GM18498 (cell line): ENCODE data around the gene SLC5A10.

Experiments used
- ATAC-seq: cut with Tn5 transposase; IDR thresholded peaks from one replicate; pipeline ENCODE4 v1.9.1; 2021; ENCODE audit warnings: mild to moderate bottlenecking, moderate library complexity; ENCODE audit not compliant: unreplicated experiment

SLC5A10 gene

GRCh38 chr17:18963126-18964017, 11.4 kb downstream of the SLC5A10 start:
- ATAC-seq, result no peak

DNA sequence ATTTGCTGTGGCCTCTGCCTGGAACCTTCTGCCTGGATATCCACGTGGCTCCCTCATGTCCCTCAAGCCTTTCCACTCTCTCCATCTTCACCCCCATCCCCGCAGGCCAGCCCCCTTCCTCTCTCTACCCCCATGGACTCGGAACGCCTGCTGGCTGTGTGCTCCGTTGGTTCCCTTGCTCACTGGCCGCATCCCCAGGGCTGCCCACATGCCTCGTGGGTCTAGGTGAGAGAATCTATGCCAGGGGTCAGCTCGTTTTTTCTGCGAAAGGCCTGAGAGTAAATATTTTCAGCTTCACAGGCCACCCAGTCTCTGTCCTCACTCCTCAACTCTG, 12.0 kb downstream of the SLC5A10 start:
- no peak for ATAC-seq

- no peak for ATAC-seq
Observed at GRCh38 chr17:18964550-18964949, 12.6 kb downstream of the SLC5A10 start.

DNA sequence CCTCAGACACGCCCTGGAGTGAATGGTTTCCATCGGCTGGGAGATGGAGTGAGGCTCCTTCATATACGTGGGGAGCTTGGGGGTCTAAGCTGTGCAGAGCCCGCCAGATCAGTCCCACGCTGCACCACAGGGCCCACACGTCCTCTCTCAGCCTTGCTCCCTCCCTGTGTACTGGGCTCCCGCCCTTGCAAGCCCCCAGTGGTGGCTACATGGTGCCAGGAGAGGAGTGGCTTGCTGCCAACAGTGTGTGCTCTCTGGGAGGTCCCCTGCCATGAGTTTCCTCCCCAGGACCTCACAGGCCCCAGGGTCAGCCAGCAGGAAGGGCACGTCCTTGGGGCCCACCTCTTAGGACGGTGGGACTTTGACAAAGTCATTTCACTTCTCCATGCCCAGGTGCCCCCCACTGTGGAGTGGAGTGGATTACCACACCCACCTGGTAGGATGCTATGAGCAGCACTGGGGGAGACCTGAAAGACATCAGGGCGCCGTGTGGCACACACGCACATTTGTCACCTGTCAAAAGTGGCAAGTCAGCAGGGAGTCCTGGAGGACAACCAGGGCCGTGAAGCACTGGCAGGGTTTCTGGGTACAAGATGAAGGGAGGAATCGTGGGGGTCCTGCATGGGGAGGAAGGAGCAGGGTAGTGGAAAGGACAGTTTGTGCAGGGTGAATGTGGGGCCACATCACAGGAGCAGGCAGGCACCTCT, 13.7 kb downstream of the SLC5A10 start:
- ATAC-seq, result no peak

DNA sequence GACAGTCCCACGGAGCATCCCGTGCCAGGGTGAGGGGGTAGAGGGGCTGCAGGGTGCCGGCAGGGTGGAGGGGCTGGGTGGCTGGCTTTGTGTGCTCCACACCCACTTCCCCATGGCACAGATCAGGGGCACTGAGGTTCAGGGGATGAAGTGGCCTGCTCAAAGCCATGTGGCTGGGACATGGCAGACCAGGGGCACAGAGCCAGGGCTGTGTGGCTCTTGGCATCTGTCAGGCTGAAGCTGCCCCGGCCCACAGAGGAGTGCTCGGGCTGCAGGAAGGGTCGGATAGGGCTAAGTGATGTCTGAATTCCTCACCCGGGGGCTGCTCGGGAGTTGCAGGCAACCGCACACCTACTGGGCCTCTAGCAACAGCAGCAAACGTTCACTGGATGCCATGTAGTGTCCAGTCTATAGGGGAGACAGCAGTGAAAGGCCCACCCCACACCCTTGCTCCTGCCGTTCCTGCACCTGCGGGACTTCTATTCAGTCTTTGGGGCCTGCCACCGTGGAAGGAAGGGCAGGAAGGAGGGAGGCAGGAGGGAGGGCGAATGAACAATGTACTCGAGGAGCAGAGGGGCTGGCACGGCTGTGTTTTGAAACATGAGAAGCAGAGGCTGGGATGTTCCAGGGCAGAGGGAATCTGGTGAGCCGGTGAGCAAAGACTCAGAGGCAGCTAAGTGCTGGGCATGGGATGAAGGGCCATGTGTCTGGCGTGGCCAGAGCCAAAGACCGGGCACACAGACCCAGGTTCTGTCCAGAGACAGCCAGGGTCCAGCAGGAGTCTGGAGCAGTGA, 15.1 kb downstream of the SLC5A10 start:
- no peak for ATAC-seq

DNA sequence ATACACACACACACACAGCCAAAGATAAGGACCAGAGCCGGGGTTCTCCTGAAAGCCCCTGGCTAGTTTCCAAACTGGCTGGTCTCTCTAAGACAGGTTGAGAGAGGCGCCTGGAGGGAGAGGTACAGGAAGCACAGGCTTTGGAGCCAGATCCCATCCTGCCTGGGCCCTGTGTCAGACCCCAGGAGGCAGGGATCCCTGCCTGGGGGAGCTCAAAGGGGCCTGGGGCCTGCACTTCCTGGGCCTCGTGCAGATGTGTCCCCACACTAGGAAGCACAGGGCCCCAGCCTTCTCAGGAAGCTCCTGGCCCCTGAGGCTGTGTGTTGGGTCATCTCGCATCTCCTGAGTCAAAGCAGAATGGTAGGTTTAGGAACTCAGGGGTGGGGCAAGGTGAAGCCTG, 16.0 kb downstream of the SLC5A10 start:
- no peak for ATAC-seq

- no peak for ATAC-seq
Observed at GRCh38 chr17:18968345-18968744, 16.4 kb downstream of the SLC5A10 start.

DNA sequence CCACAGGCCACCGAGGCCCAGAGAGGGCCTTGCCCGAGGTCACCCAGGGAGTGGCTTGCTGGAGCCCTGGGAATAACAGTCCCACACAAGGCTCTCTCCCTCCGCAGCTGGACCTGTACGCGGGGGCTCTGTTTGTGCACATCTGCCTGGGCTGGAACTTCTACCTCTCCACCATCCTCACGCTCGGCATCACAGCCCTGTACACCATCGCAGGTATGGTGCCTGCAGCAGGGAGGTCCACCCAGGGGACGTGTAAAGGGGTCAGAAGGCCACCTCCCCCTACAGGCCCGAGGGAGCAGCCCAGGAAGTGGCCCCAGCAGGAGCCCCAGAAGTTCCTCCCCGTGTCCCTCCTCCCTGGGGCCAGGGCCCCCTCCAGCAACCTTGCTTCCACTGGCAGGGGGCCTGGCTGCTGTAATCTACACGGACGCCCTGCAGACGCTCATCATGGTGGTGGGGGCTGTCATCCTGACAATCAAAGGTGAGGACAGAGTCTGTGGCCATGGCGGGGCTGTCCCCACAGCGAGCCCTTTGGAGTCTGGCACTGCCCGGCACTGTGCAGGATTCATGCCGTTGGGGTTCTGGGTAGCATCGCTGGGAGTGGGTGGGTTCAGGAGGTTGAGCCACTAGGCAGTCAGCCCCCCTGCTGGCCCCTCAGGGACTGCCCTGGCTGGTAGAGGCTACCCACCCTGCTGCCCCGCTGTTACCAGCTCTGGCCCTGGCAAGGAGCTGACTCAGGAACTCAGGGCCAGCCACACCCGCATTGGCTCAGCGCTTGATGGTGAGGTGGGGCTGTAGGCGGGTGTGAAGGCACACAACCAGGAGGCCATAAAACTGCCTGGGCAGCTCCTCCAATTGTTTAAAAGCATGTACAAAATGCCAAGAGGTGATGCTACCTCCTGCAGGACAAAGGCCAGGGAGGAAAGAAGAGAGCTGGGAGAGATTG, 17.3 kb downstream of the SLC5A10 start:
- no peak for ATAC-seq

- ATAC-seq, result no peak
Observed at GRCh38 chr17:18970582-18971480, 18.9 kb downstream of the SLC5A10 start.

DNA sequence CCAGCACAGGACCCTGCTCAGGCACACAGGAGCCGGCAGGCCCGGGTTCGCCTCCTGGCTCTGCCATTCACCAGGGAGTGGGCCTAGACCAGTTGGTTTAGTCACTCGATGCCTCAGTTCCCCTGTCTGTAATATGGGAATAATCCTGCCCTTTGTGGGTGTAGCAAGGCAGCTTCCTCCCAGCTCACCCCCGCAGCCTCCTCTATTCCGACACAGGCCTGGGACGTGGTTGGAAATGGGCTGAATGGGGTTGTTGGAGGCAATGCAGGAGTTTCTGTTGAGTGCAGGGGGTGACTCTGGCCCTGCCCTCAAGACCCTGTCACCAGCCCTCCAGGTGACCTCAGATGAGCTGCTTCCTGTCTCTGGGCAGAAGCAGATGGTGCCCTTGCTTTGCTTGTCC, 19.8 kb downstream of the SLC5A10 start:
- ATAC-seq, result no peak

- ATAC-seq, result no peak
Observed at GRCh38 chr17:18974407-18975149, 22.6 kb downstream of the SLC5A10 start.

GRCh38 chr17:18975597-18975996, 23.6 kb downstream of the SLC5A10 start:
- ATAC-seq, result no peak

GRCh38 chr17:18976201-18976600, 24.2 kb downstream of the SLC5A10 start:
- no peak for ATAC-seq

GRCh38 chr17:18977021-18977420, 25.1 kb downstream of the SLC5A10 start:
- no peak for ATAC-seq

- ATAC-seq, result no peak
Observed at GRCh38 chr17:18977646-18978045, 25.7 kb downstream of the SLC5A10 start.

DNA sequence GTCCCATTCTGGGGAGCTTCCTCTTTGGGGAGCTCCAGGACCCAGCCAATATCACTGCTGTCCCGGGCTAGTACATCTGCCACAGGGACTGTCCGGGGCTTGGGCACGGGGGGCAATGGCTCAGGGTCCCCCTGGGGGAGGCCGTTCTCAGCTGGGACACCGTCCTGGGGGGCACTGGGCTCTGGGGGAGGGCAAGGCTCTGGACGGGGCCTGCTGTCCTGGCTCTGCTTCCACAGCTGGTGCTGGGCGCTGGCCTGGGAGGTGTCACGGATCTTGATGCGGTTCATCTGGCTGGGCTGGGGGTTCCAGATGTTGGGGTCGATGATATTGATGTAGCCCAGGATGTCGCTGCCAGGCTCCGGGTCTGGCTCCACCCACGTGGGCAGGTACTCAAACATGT, 26.1 kb downstream of the SLC5A10 start:
- ATAC-seq, result no peak

DNA sequence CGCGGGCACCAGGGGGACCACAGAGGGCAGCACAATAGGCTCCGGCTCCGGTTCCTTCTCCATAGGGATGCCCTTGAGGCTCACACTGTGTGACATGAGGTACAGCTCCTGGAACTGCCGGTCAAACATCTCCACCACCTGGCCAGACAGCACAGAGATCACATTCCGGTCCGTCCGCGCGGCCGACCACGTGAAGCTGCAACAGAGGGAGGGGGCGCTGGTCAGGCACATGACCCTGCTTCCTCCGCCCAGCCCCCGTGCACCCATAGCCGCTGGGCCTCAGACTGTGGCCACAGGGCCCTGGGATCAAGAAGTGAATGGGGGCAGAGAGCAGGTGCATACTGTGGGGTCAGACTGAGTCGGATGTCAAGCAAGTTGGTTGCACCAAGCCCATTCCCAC, 26.7 kb downstream of the SLC5A10 start:
- no peak for ATAC-seq

DNA sequence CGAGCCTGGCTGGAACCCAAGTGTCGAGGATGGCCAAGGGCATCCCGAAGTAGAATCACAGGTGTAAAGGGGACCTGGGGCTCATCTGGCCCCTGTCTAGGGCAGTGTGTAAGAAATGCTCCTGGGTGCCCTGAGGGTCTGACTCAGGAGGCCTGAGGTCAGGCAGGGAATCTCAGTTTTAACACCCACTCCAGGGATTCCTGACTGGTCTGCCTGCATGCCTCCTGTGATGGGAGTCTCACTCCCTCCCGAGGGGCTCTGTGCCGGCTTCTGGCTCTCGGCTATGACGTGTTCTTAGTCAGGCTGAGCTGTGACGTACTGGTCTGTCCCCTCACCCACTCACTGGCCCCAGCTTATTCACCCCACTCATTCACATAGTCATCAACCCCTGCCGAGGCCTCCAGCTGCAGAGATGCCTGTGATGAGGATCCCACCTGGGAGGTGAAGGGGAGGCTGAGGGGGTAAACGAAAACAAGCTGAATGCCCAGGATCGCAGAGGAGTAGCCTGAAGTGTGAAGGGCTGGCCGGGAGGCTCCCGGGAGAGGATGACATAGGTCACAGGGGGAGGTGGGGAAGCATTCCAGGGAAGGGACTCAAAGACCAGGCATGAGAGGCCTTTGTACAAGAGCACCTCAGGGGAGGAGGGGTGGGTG, 28.8 kb downstream of the SLC5A10 start:
- ATAC-seq, result no peak
